K562 (cell line): ENCODE data around the gene RERE. TPM values are rescaled to one million over a fixed set of nuclear protein-coding genes. Genes with fewer than 3 reads are reported as not detected.
A peak's percentile ranks its signal among the peaks of the same experiment; 100 is the strongest.

Experiments used
- CHCHD3 ChIP-seq: fragments of 250-450 bp; sonication (Bioruptor Pico); IDR thresholded peaks from 2 replicates; pipeline ENCODE4 v2.1.2; 2022; ENCODE audit warnings: mild to moderate bottlenecking
- DEAF1 ChIP-seq: fragments of 450-650 bp; formaldehyde crosslinking; IDR thresholded peaks from 2 replicates; pipeline ENCODE4 v1.4.0; 2020; ENCODE audit warnings: mild to moderate bottlenecking, moderate library complexity
- ELF2 ChIP-seq: fragments of 250-450 bp; sonication (Bioruptor Pico); IDR thresholded peaks from 2 replicates; pipeline ENCODE4 v1.5.0; 2021; ENCODE audit warnings: mild to moderate bottlenecking
- EP300 ChIP-seq: IDR thresholded peaks from 2 replicates; pipeline ENCODE4 v1.6.1; 2012; ENCODE audit warnings: low read length, improper control_type of control experiment
- FOXP1 ChIP-seq: sonication (generic); formaldehyde crosslinking; IDR thresholded peaks from 2 replicates; pipeline ENCODE4 v1.8.0; 2022; ENCODE audit warnings: mild to moderate bottlenecking, missing genetic modification reagents
- GATAD2B ChIP-seq: fragments of 450-650 bp; IDR thresholded peaks from 2 replicates; pipeline ENCODE4 v1.6.1; 2017; ENCODE audit warnings: mild to moderate bottlenecking, borderline replicate concordance
- HCFC1 ChIP-seq: IDR thresholded peaks from 2 replicates; pipeline ENCODE4 v1.6.1; 2012; ENCODE audit warnings: low read depth, low read length, improper control_type of control experiment
- HMGN3 ChIP-seq: IDR thresholded peaks from 2 replicates; pipeline ENCODE4 v1.6.1; 2011; ENCODE audit warnings: borderline replicate concordance, low read depth, mild to moderate bottlenecking, mixed read lengths, low read length; ENCODE audit not compliant: insufficient read length; ENCODE audit errors: extremely low read depth
- MTA2 ChIP-seq: fragments of 450-650 bp; IDR thresholded peaks from 2 replicates; pipeline ENCODE4 v1.6.1; 2016; ENCODE audit warnings: low read depth
- POLR2AphosphoS5 ChIP-seq: IDR thresholded peaks from 2 replicates; pipeline ENCODE4 v1.6.1; 2011; ENCODE audit warnings: mild to moderate bottlenecking, low read depth, low read length, moderate library complexity; ENCODE audit not compliant: control insufficient read depth, insufficient read depth
- RFX1 ChIP-seq: fragments of 450-650 bp; IDR thresholded peaks from 2 replicates; pipeline ENCODE4 v1.6.1; 2016; ENCODE audit warnings: mild to moderate bottlenecking, moderate library complexity
- TEAD1 ChIP-seq, 2 experiments: fragments of 450-650 bp in 1 of 2; sonication (generic) in 1 of 2; formaldehyde crosslinking; IDR thresholded peaks; 2 replicates each; pipeline versions ENCODE4 v1.4.0 to v1.8.0; 2020 to 2022; ENCODE audit warnings: mild to moderate bottlenecking in 2 of 2, missing genetic modification reagents in 1 of 2
- ZC3H4 ChIP-seq: sonication (generic); formaldehyde crosslinking; IDR thresholded peaks from 2 replicates; pipeline ENCODE4 v1.9.0; 2021; ENCODE audit warnings: missing genetic modification reagents, borderline replicate concordance
- ZNF583 ChIP-seq: fragments of 250-450 bp; sonication (Bioruptor Pico); IDR thresholded peaks from 2 replicates; pipeline ENCODE4 v1.4.0; 2020
- ZNF766 ChIP-seq: fragments of 200-800 bp; sonication (Bioruptor generic); conservative IDR thresholded peaks from 2 replicates; pipeline ENCODE4 v1.6.1; 2016; ENCODE audit warnings: missing genetic modification characterization, missing compliant biosample characterization
- ZNF778 ChIP-seq: fragments of 450-650 bp; formaldehyde crosslinking; IDR thresholded peaks from 2 replicates; pipeline ENCODE4 v1.4.0; 2020; ENCODE audit warnings: mild to moderate bottlenecking, moderate library complexity
- polyA plus RNA-seq, 8 experiments: library from polyadenylated mRNA; depleted of rRNA in 4 of 8; stranded (reverse) in 5 of 8; unstranded in 3 of 8; fragments of >200 nt; fragmentation: Nextera tagmentation in 2 of 8; fragmentation: Illumina TruSeq in 1 of 8; extraction: Ambion mirVana in 2 of 8; extraction: Trizol in 1 of 8; gene quantifications; 2 replicates each; pipeline versions ENCODE4 v1.2.1 to v1.2.3, GENCODE V29; 2011 to 2014; ENCODE audit warnings: inconsistent platforms in 1 of 8, missing spikeins in 1 of 8
- total RNA-seq, 7 experiments: library from RNA; depleted of rRNA in 6 of 7; stranded (reverse); fragments of >200 nt in 6 of 7; fragmentation: Illumina TruSeq in 2 of 7; extraction: Trizol in 2 of 7; gene quantifications; 2 replicates each; pipeline versions ENCODE4 v1.2.1 to v1.2.3, GENCODE V29; 2011 to 2021; ENCODE audit warnings: low replicate concordance in 1 of 7
- TF ChIP-seq, protein P1 (sequence below): fragments of 150-350 bp; IDR thresholded peaks from 2 replicates; pipeline ENCODE4 v1.6.1; 2014; ENCODE audit warnings: low read depth, mild to moderate bottlenecking, low read length, borderline replicate concordance
- TF ChIP-seq, protein P2 (sequence below): fragments of 250-450 bp; sonication (Bioruptor Pico); IDR thresholded peaks from 2 replicates; pipeline ENCODE4 v1.5.0; 2020; ENCODE audit warnings: mild to moderate bottlenecking
- TF ChIP-seq, protein P3 (sequence below): sonication (generic); formaldehyde crosslinking; IDR thresholded peaks from 2 replicates; pipeline ENCODE4 v1.4.0; 2020; ENCODE audit warnings: mild to moderate bottlenecking, missing genetic modification reagents

Gene RERE
- total and polyA plus RNA-seq, 9 of the 15 experiments (the other 6 are each of a cell fraction or from before 2014, with no cell fraction given): 3.0 to 51.5 (median 13.4) TPM

- TF ChIP-seq, protein P1, sequence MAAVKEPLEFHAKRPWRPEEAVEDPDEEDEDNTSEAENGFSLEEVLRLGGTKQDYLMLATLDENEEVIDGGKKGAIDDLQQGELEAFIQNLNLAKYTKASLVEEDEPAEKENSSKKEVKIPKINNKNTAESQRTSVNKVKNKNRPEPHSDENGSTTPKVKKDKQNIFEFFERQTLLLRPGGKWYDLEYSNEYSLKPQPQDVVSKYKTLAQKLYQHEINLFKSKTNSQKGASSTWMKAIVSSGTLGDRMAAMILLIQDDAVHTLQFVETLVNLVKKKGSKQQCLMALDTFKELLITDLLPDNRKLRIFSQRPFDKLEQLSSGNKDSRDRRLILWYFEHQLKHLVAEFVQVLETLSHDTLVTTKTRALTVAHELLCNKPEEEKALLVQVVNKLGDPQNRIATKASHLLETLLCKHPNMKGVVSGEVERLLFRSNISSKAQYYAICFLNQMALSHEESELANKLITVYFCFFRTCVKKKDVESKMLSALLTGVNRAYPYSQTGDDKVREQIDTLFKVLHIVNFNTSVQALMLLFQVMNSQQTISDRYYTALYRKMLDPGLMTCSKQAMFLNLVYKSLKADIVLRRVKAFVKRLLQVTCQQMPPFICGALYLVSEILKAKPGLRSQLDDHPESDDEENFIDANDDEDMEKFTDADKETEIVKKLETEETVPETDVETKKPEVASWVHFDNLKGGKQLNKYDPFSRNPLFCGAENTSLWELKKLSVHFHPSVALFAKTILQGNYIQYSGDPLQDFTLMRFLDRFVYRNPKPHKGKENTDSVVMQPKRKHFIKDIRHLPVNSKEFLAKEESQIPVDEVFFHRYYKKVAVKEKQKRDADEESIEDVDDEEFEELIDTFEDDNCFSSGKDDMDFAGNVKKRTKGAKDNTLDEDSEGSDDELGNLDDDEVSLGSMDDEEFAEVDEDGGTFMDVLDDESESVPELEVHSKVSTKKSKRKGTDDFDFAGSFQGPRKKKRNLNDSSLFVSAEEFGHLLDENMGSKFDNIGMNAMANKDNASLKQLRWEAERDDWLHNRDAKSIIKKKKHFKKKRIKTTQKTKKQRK: no peak
- TF ChIP-seq ZNF778 (CRISPR knock-in tag) (no peak), HMGN3 (peak; percentile 89), CHCHD3 (CRISPR knock-in tag) (peak; percentile 6; the same call in 1 of the 2 replicates), MTA2 (no peak), ELF2 (CRISPR knock-in tag) (no peak), GATAD2B (peak; percentile 96), ZNF583 (CRISPR knock-in tag) (no peak), TEAD1 (CRISPR knock-in tag; IDR thresholded peaks at IDR 0.05) (0 out of 4 replicates have a peak, but pooled peaks have one; percentile 22 to 45), POLR2AphosphoS5 (peak; percentile 90), EP300 (peak; percentile 7; the same call in 1 of the 2 replicates), RFX1 (peak; percentile 39), ZNF766 (CRISPR knock-in tag) (peak; percentile 75; the same call in 1 of the 2 replicates), HCFC1 (peak; percentile 57), FOXP1 (CRISPR knock-in tag) (peak; percentile 27; the same call in 1 of the 2 replicates), ZC3H4 (CRISPR knock-in tag) (no peak), DEAF1 (CRISPR knock-in tag) (no peak)
- TF ChIP-seq, protein P2, sequence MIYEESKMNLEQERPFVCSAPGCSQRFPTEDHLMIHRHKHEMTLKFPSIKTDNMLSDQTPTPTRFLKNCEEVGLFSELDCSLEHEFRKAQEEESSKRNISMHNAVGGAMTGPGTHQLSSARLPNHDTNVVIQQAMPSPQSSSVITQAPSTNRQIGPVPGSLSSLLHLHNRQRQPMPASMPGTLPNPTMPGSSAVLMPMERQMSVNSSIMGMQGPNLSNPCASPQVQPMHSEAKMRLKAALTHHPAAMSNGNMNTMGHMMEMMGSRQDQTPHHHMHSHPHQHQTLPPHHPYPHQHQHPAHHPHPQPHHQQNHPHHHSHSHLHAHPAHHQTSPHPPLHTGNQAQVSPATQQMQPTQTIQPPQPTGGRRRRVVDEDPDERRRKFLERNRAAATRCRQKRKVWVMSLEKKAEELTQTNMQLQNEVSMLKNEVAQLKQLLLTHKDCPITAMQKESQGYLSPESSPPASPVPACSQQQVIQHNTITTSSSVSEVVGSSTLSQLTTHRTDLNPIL (CRISPR knock-in tag): no peak
- TF ChIP-seq, protein P3, sequence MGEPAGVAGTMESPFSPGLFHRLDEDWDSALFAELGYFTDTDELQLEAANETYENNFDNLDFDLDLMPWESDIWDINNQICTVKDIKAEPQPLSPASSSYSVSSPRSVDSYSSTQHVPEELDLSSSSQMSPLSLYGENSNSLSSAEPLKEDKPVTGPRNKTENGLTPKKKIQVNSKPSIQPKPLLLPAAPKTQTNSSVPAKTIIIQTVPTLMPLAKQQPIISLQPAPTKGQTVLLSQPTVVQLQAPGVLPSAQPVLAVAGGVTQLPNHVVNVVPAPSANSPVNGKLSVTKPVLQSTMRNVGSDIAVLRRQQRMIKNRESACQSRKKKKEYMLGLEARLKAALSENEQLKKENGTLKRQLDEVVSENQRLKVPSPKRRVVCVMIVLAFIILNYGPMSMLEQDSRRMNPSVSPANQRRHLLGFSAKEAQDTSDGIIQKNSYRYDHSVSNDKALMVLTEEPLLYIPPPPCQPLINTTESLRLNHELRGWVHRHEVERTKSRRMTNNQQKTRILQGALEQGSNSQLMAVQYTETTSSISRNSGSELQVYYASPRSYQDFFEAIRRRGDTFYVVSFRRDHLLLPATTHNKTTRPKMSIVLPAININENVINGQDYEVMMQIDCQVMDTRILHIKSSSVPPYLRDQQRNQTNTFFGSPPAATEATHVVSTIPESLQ (CRISPR knock-in tag): peak; percentile 72; the same call in 1 of the 2 replicates
Observed at GRCh38 chr1:8817412-8818324, at the start of gene RERE (continued).
